ENCODE measurements around the gene TMEM184C.

GRCh38 chr4:147683188-147683591 lies 66.0 kb downstream of the TMEM184C start:
- TF ChIP-seq CTCF (IDR thresholded peaks at IDR 0.05 in 8 of 11, conservative IDR thresholded peaks at IDR 0.05 in 3 of 11) (no peak), POLR2AphosphoS5 (IDR thresholded peaks at IDR 0.05) (peak in 1 of 3 donors; percentile 7), POLR2A (IDR thresholded peaks at IDR 0.05) (no peak)
